Measurements from ENCODE around the gene SCGB1C2.

The SCGB1C2 gene

DNA sequence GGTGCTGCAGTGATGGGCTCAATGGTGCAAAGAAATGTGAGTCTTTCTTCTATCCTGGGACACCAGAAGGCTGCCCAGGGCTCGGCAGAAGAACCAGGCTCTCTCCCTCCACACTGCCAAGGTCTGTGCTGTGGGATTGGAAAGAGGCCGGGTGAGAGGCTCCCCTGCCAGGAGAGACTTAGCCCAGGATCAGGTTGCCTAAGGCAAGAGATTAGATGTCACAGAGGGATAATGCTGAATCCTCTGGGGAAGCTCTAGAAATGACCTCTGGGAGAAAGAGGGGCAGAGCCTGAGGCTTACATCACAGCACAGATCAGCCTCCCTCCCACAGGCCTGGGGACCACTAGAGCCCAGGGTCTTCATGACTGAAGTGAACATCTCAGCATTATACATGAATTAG lies 49.8 kb downstream of the SCGB1C2 start:
- DNase-seq (ENCODE audit: low spot score), result no peak
- TF ChIP-seq, protein P1, sequence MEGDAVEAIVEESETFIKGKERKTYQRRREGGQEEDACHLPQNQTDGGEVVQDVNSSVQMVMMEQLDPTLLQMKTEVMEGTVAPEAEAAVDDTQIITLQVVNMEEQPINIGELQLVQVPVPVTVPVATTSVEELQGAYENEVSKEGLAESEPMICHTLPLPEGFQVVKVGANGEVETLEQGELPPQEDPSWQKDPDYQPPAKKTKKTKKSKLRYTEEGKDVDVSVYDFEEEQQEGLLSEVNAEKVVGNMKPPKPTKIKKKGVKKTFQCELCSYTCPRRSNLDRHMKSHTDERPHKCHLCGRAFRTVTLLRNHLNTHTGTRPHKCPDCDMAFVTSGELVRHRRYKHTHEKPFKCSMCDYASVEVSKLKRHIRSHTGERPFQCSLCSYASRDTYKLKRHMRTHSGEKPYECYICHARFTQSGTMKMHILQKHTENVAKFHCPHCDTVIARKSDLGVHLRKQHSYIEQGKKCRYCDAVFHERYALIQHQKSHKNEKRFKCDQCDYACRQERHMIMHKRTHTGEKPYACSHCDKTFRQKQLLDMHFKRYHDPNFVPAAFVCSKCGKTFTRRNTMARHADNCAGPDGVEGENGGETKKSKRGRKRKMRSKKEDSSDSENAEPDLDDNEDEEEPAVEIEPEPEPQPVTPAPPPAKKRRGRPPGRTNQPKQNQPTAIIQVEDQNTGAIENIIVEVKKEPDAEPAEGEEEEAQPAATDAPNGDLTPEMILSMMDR (IDR thresholded peaks at IDR 0.05; ENCODE audit: extremely low read depth, missing control alignments), result no peak

All from GM20000 (cell line).